Vagina (tissue), 2 donors: ENCODE measurements around the gene SMTN. TPM values are rescaled to one million over a fixed set of nuclear protein-coding genes. Genes with fewer than 3 reads are reported as not detected.
A peak's percentile ranks its signal among the peaks of the same experiment; 100 is the strongest.

Experiments used
- DNase-seq, 2 donors: peaks; one replicate each; pipeline ENCODE4 v3.0.0-alpha.2; 2017; ENCODE audit errors: extremely low spot score in 2 of 2
- H3K27ac ChIP-seq: fragments of 200-600 bp; sonication (generic); one replicate; pipeline ENCODE4 v1.5.1; 2019
- H3K27me3 ChIP-seq: fragments of 200-600 bp; sonication (generic); one replicate; pipeline ENCODE4 v1.5.1; 2019
- H3K36me3 ChIP-seq, 2 donors: fragments of 200-600 bp; sonication (generic); one replicate each; pipeline ENCODE4 v1.5.1; 2017 to 2019
- H3K4me1 ChIP-seq: fragments of 200-600 bp; sonication (generic); one replicate; pipeline ENCODE4 v1.5.1; 2019
- H3K4me3 ChIP-seq, 2 donors: fragments of 200-600 bp; sonication (generic); 1 replicate in 1 of 2; 2 replicates in 1 of 2; pipeline ENCODE4 v1.5.1; 2016 to 2019
- H3K9me3 ChIP-seq: fragments of 200-600 bp; sonication (generic); one replicate; pipeline ENCODE4 v1.5.1; 2019
- CTCF ChIP-seq, 3 experiments: fragments of 450-650 bp in 2 of 3; fragments of 200-600 bp in 1 of 3; sonication (generic) in 1 of 3; IDR thresholded peaks; one replicate each; pipeline ENCODE4 v1.5.1; 2017 to 2019; ENCODE audit warnings: antibody characterized with exemption in 3 of 3, mild to moderate bottlenecking in 2 of 3, moderate library complexity in 2 of 3
- POLR2A ChIP-seq, 2 donors: fragments of 450-650 bp; IDR thresholded peaks; one replicate each; pipeline ENCODE4 v1.6.1; 2017; ENCODE audit warnings: antibody characterized with exemption in 2 of 2, mild to moderate bottlenecking in 2 of 2, moderate library complexity in 2 of 2
- POLR2AphosphoS5 ChIP-seq, 2 donors: sonication (generic); formaldehyde crosslinking; IDR thresholded peaks; one replicate each; pipeline ENCODE4 v1.9.0; 2017; ENCODE audit warnings: antibody characterized with exemption in 2 of 2, mild to moderate bottlenecking in 2 of 2, low read depth in 1 of 2; ENCODE audit not compliant: insufficient read depth in 1 of 2
- intact Hi-C: fragments of 100-400 bp; cut with DNase I; formaldehyde crosslinking; loops from one replicate; pipeline ENCODE4 v1.15.1; 2023
- total RNA-seq: library from RNA; depleted of rRNA; stranded (reverse); fragments of >200 nt; gene quantifications from one replicate; pipeline ENCODE4 v1.2.3, GENCODE V29; 2016

The SMTN gene
- total RNA-seq, 1 donor from 2014 or later = 199 TPM

- no peak for TF ChIP-seq CTCF (IDR thresholded peaks at IDR 0.05)
- TF ChIP-seq POLR2A (IDR thresholded peaks at IDR 0.05) = no peak
- TF ChIP-seq POLR2AphosphoS5 (IDR thresholded peaks at IDR 0.05; ENCODE audit: insufficient read depth in 1 of 2, low read depth in 1 of 2) = no peak
- no peak for DNase-seq
- Histone ChIP-seq H3K27me3 (no peaks in the 10 kb centered on the region), H3K4me3 (peak overlapping the region in 1 of 2 donors; percentile 10), H3K36me3 (peaks cover 7 to 55% of the 10 kb centered on the region in 2 donors), H3K4me1 (peaks cover 74% of the 10 kb centered on the region), H3K27ac (peak overlapping the region; percentile 97), H3K9me3 (no peaks in the 10 kb centered on the region)
- intact Hi-C loops = no loop called here
Measured at GRCh38 chr22:31088233-31088986, 7.3 kb downstream of the SMTN start.

GRCh38 chr22:31089160-31090100, 8.3 kb downstream of the SMTN start:
- peak in 1 of 2 donors; percentile 80 for DNase-seq
- Histone ChIP-seq H3K4me3 (peak overlapping the region in 1 of 2 donors; percentile 10), H3K27me3 (no peaks in the 10 kb centered on the region), H3K4me1 (peaks cover 71% of the 10 kb centered on the region), H3K9me3 (no peaks in the 10 kb centered on the region), H3K36me3 (peaks cover 7 to 65% of the 10 kb centered on the region in 2 donors), H3K27ac (peak overlapping the region; percentile 97)
- intact Hi-C loops = no loop called here
- TF ChIP-seq POLR2A (IDR thresholded peaks at IDR 0.05) (no peak), CTCF (IDR thresholded peaks at IDR 0.05) (peak; percentile 50 to 82 (median 54)), POLR2AphosphoS5 (IDR thresholded peaks at IDR 0.05; ENCODE audit: insufficient read depth in 1 of 2, low read depth in 1 of 2) (peak in 1 of 2 donors; percentile 43)

- intact Hi-C loops = no loop called here
- Histone ChIP-seq H3K4me3 (peak overlapping the region in 1 of 2 donors; percentile 43), H3K27me3 (no peaks in the 10 kb centered on the region), H3K4me1 (peaks cover 64% of the 10 kb centered on the region), H3K36me3 (peaks cover 7 to 74% of the 10 kb centered on the region in 2 donors), H3K9me3 (no peaks in the 10 kb centered on the region), H3K27ac (peak overlapping the region; percentile 97)
- peak in 1 of 2 donors; percentile 85 for DNase-seq
- TF ChIP-seq POLR2AphosphoS5 (IDR thresholded peaks at IDR 0.05; ENCODE audit: insufficient read depth in 1 of 2, low read depth in 1 of 2) (peak in 1 of 2 donors; percentile 43), POLR2A (IDR thresholded peaks at IDR 0.05) (no peak)
Measured at GRCh38 chr22:31090217-31091085, 9.3 kb downstream of the SMTN start.

GRCh38 chr22:31091106-31091975, 10.2 kb downstream of the SMTN start:
- peak in 1 of 2 donors; percentile 79 for DNase-seq
- Histone ChIP-seq H3K9me3 (no peaks in the 10 kb centered on the region), H3K4me3 (peak overlapping the region in 1 of 2 donors; percentile 43), H3K27me3 (no peaks in the 10 kb centered on the region), H3K27ac (peak overlapping the region; percentile 97), H3K36me3 (peaks cover 7 to 83% of the 10 kb centered on the region in 2 donors), H3K4me1 (peaks cover 55% of the 10 kb centered on the region)
- TF ChIP-seq POLR2AphosphoS5 (IDR thresholded peaks at IDR 0.05; ENCODE audit: insufficient read depth in 1 of 2, low read depth in 1 of 2) (peak in 1 of 2 donors; percentile 60), POLR2A (IDR thresholded peaks at IDR 0.05) (no peak), CTCF (IDR thresholded peaks at IDR 0.05) (no peak)
- intact Hi-C loops = no loop called here
